ENCODE results near the gene SH3PXD2B.

GRCh38 chr5:172488221-172488620 is 33.9 kb upstream of the SH3PXD2B start:
- TF ChIP-seq EZH2 (IDR thresholded peaks at IDR 0.05; ENCODE audit: low read length, missing control alignments) (no peak), CTCF (conservative IDR thresholded peaks at IDR 0.05 in 1 of 2, IDR thresholded peaks at IDR 0.05 in 1 of 2; ENCODE audit: low read depth in 1 of 2, low read length in 2 of 2) (no peak)
